Stomach (tissue), 4 donors: Measurements from ENCODE around the gene ZNF687.

Source experiments
- CTCF ChIP-seq, 7 experiments: fragments of 450-650 bp in 4 of 7; fragments of 200-600 bp in 3 of 7; sonication (generic) in 3 of 7; IDR thresholded peaks; one replicate each; pipeline ENCODE4 v1.5.1; 2016 to 2019; ENCODE audit warnings: antibody characterized with exemption in 7 of 7, control low read depth in 2 of 7, mild to moderate bottlenecking in 1 of 7
- POLR2A ChIP-seq, 4 donors: fragments of 450-650 bp; IDR thresholded peaks; one replicate each; pipeline ENCODE4 v1.6.1; 2016; ENCODE audit warnings: antibody characterized with exemption in 4 of 4, control low read depth in 2 of 4, mild to moderate bottlenecking in 1 of 4, moderate library complexity in 1 of 4
- POLR2AphosphoS5 ChIP-seq, 3 donors: sonication (generic); formaldehyde crosslinking; IDR thresholded peaks; one replicate each; pipeline ENCODE4 v1.6.1; 2016; ENCODE audit warnings: antibody characterized with exemption in 3 of 3

- TF ChIP-seq CTCF (IDR thresholded peaks at IDR 0.05) (no peak), POLR2A (IDR thresholded peaks at IDR 0.05) (no peak), POLR2AphosphoS5 (IDR thresholded peaks at IDR 0.05) (no peak)
Observed at GRCh38 chr1:151237678-151238466, 44.2 kb upstream of the ZNF687 start.
